ENCODE measurements around the gene ITGA6.

DNA sequence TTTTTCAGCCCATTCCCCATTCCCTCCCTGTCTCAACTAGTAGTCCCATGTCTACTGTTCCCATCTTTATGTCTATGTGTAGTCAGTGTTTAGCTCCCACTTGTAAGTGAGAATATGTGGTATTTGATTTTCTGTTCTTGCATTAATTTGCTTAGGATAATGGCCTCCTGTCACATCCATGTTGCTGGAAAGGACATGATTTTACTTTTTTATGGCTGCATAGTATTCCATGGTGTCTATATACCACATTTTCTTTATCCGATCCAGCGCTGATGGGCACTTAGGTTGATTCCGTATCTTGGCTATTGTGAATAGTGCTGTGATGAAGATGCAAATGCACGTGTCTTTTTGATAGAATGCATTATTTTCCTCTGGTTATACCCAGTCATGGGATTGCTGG, 21.7 kb upstream of the ITGA6 start:
- TF ChIP-seq TARDBP (IDR thresholded peaks at IDR 0.05) (no peak), HDGF (IDR thresholded peaks at IDR 0.05; ENCODE audit: borderline replicate concordance) (no peak), FOXM1 (IDR thresholded peaks at IDR 0.05; ENCODE audit: borderline replicate concordance) (no peak), FOXA1 (IDR thresholded peaks at IDR 0.05) (no peak), BHLHE40 (IDR thresholded peaks at IDR 0.05; ENCODE audit: borderline replicate concordance) (no peak), SUZ12 (IDR thresholded peaks at IDR 0.05) (no peak), NFRKB (IDR thresholded peaks at IDR 0.05) (no peak), SP1 (IDR thresholded peaks at IDR 0.05) (no peak), ELF4 (IDR thresholded peaks at IDR 0.05) (no peak), ZNF384 (IDR thresholded peaks at IDR 0.05) (no peak), CTBP1 (IDR thresholded peaks at IDR 0.05; ENCODE audit: borderline replicate concordance) (no peak)
- TF ChIP-seq, protein P1, sequence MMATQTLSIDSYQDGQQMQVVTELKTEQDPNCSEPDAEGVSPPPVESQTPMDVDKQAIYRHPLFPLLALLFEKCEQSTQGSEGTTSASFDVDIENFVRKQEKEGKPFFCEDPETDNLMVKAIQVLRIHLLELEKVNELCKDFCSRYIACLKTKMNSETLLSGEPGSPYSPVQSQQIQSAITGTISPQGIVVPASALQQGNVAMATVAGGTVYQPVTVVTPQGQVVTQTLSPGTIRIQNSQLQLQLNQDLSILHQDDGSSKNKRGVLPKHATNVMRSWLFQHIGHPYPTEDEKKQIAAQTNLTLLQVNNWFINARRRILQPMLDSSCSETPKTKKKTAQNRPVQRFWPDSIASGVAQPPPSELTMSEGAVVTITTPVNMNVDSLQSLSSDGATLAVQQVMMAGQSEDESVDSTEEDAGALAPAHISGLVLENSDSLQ (IDR thresholded peaks at IDR 0.05), result no peak

Data from HEK293T (cell line).